Neural crest cell (in vitro differentiated cells): Measurements from ENCODE around the gene PSAPL1. TPM values are rescaled to one million over a fixed set of nuclear protein-coding genes. Genes with fewer than 3 reads are reported as not detected.

ENCODE experiments used
- DNase-seq: peaks from one replicate; pipeline ENCODE4 v3.0.0; 2021; ENCODE audit warnings: low read depth, mixed read lengths, low spot score
- H3K27ac Mint-ChIP-seq: one replicate; pipeline ENCODE4 v1.8.0; 2021; ENCODE audit warnings: mild to moderate bottlenecking, mixed read lengths; ENCODE audit not compliant: unreplicated experiment
- H3K27me3 Mint-ChIP-seq: 2 replicates; pipeline ENCODE4 v1.8.0; 2021; ENCODE audit warnings: low read depth, mild to moderate bottlenecking, mixed read lengths
- H3K36me3 Mint-ChIP-seq: 2 replicates; pipeline ENCODE4 v1.8.0; 2021; ENCODE audit warnings: low read depth, mild to moderate bottlenecking, mixed read lengths
- H3K4me1 Mint-ChIP-seq: 2 replicates; pipeline ENCODE4 v1.8.0; 2021; ENCODE audit warnings: mixed read lengths
- H3K4me3 Mint-ChIP-seq: one replicate; pipeline ENCODE4 v1.8.0; 2021; ENCODE audit warnings: mild to moderate bottlenecking, mixed read lengths
- H3K9me3 Mint-ChIP-seq: 2 replicates; pipeline ENCODE4 v1.8.0; 2021; ENCODE audit warnings: mixed read lengths
- CTCF ChIP-seq: fragments of 200-600 bp; sonication (generic); conservative IDR thresholded peaks from 2 replicates; pipeline ENCODE4 v1.5.0; 2021; ENCODE audit warnings: antibody characterized with exemption, mild to moderate bottlenecking
- total RNA-seq: library from RNA; stranded (reverse); gene quantifications from 2 replicates; pipeline ENCODE4 v1.2.1, GENCODE V29; 2021

Gene PSAPL1
- total RNA-seq, 1 donor from 2014 or later, result not detected

GRCh38 chr4:7461230-7461629 is 26.5 kb upstream of the PSAPL1 start:
- peak; percentile 52 for DNase-seq
- no peaks in the 10 kb centered on the region for H3K27me3 Mint-ChIP-seq
- H3K9me3 Mint-ChIP-seq, result no peaks in the 10 kb centered on the region
- no peak overlapping the region for H3K27ac Mint-ChIP-seq
- no peaks in the 10 kb centered on the region for H3K36me3 Mint-ChIP-seq
- H3K4me1 Mint-ChIP-seq, result peaks cover 23% of the 10 kb centered on the region
- no peak overlapping the region for H3K4me3 Mint-ChIP-seq
- TF ChIP-seq CTCF, result peak; percentile 51

- DNase-seq, result no peak
- Mint-ChIP-seq H3K9me3 (no peaks in the 10 kb centered on the region), H3K4me1 (peaks cover 23% of the 10 kb centered on the region), H3K27me3 (no peaks in the 10 kb centered on the region), H3K4me3 (no peak overlapping the region), H3K36me3 (no peaks in the 10 kb centered on the region), H3K27ac (no peak overlapping the region)
- TF ChIP-seq CTCF, result no peak
Measured at GRCh38 chr4:7460566-7460965, 25.8 kb upstream of the PSAPL1 start.

GRCh38 chr4:7459471-7459870 is 24.7 kb upstream of the PSAPL1 start:
- H3K27me3 Mint-ChIP-seq, result no peaks in the 10 kb centered on the region
- H3K4me1 Mint-ChIP-seq, result peaks cover 22% of the 10 kb centered on the region
- H3K9me3 Mint-ChIP-seq, result no peaks in the 10 kb centered on the region
- H3K4me3 Mint-ChIP-seq, result no peak overlapping the region
- no peak for TF ChIP-seq CTCF
- H3K27ac Mint-ChIP-seq, result no peak overlapping the region
- no peak for DNase-seq
- H3K36me3 Mint-ChIP-seq, result no peaks in the 10 kb centered on the region

- Mint-ChIP-seq H3K27me3 (no peaks in the 10 kb centered on the region), H3K4me3 (no peak overlapping the region), H3K36me3 (no peaks in the 10 kb centered on the region), H3K9me3 (no peaks in the 10 kb centered on the region), H3K4me1 (peaks cover 19% of the 10 kb centered on the region), H3K27ac (no peak overlapping the region)
- DNase-seq, result no peak
- TF ChIP-seq CTCF, result no peak
Measured at GRCh38 chr4:7458477-7458876, 23.7 kb upstream of the PSAPL1 start.

- H3K9me3 Mint-ChIP-seq, result no peaks in the 10 kb centered on the region
Measured at GRCh38 chr4:7458066-7458425, 23.3 kb upstream of the PSAPL1 start.

More at GRCh38 chr4:7458066-7458425, 23.3 kb upstream of the PSAPL1 start:
- Mint-ChIP-seq H3K4me1 (peaks cover 18% of the 10 kb centered on the region), H3K27ac (no peak overlapping the region), H3K36me3 (no peaks in the 10 kb centered on the region), H3K27me3 (no peaks in the 10 kb centered on the region), H3K4me3 (no peak overlapping the region)
- TF ChIP-seq CTCF, result no peak
- no peak for DNase-seq
